ENCODE data around the gene CERT1. TPM values are rescaled to one million over a fixed set of nuclear protein-coding genes. Genes with fewer than 3 reads are reported as not detected.

CERT1 gene
- total and polyA plus RNA-seq, 9 of the 15 experiments (the other 6 are each of a cell fraction or from before 2014, with no cell fraction given), result 3.4 to 24.7 (median 9.8) TPM

GRCh38 chr5:75551471-75551870 is 40.0 kb upstream of the CERT1 start:
- H3K9me1 ChIP-seq (ENCODE audit: control insufficient read depth, insufficient read depth, low read length), result no peaks in the 10 kb centered on the region
- no peak for ATAC-seq
- H3K79me2 ChIP-seq (ENCODE audit: control insufficient read depth, insufficient read depth, low read length), result no peaks in the 10 kb centered on the region
- POLR2A ChIA-PET, result interaction anchor here (0.8 kb wide), 1 partner anchor 13 kb away, joined by 3 read pairs; no protein-coding TSS in a partner anchor
- H3K27ac ChIP-seq (ENCODE audit: extremely low read depth, low read depth, low read length), result no peak overlapping the region
- FAIRE-seq, result no peak
- no TSS peak for BruUV-seq (replicated peaks)
- no peaks in the 10 kb centered on the region for H3K9me3 ChIP-seq (replicated peaks; ENCODE audit: control insufficient read depth, insufficient read depth, low read depth, low read length)
- intact Hi-C loops (cut with micrococcal nuclease) (no loop called here), in situ Hi-C loops (cut with MboI) (no loop called here)
- H3K4me3 ChIP-seq, result no peak overlapping the region
- H3K9ac ChIP-seq (ENCODE audit: insufficient read depth in 1 of 2, low read depth in 2 of 2, low read length in 2 of 2), result no peak overlapping the region
- no peaks in the 10 kb centered on the region for H4K20me1 ChIP-seq (replicated peaks; ENCODE audit: control insufficient read depth, insufficient read depth, low read length)
- H3K27me3 ChIP-seq (ENCODE audit: control insufficient read depth in 2 of 2, insufficient read depth in 2 of 2, low read length in 2 of 2), result no peaks in the 10 kb centered on the region
- no peak overlapping the region for H3K4me2 ChIP-seq (ENCODE audit: insufficient read depth, low read length)
- CTCF ChIA-PET (ENCODE audit: low intra/inter-chr PET ratio), result no interaction called here
- no peak overlapping the region for H2AFZ ChIP-seq (ENCODE audit: low read depth, low read length)
- no peak for DNase-seq (ENCODE audit: extremely low read depth in 1 of 4, low spot score in 3 of 4)
- H3K36me3 ChIP-seq (ENCODE audit: control insufficient read depth, insufficient read depth, low read length), result peaks cover 41% of the 10 kb centered on the region
- peaks cover 0 to 4% of the 10 kb centered on the region in 2 experiments; a peak in 1 of 5 replicates for H3K4me1 ChIP-seq (replicated peaks in 1 of 2; ENCODE audit: control insufficient read depth in 2 of 2, insufficient read depth in 2 of 2, low read length in 2 of 2)
- WGBS (ENCODE audit: insufficient coverage, low coverage, missing lambda C conversion rate), result 91% methylated on average over 3 of the region's 3 CpGs
- TF ChIP-seq MAFG (tag; conservative IDR thresholded peaks at IDR 0.05) (no peak), ZNF592 (IDR thresholded peaks at IDR 0.05) (no peak), ZBTB12 (CRISPR knock-in tag; IDR thresholded peaks at IDR 0.05) (no peak), RNF219 (CRISPR knock-in tag; IDR thresholded peaks at IDR 0.05) (no peak), ELF1 (tag; IDR thresholded peaks at IDR 0.05) (no peak), ZNF347 (CRISPR knock-in tag; IDR thresholded peaks at IDR 0.05; ENCODE audit: low read depth) (no peak)
